ENCODE data around the gene CRYBG1.

- TF ChIP-seq, protein P1, sequence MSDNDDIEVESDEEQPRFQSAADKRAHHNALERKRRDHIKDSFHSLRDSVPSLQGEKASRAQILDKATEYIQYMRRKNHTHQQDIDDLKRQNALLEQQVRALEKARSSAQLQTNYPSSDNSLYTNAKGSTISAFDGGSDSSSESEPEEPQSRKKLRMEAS (IDR thresholded peaks at IDR 0.05; ENCODE audit: low read depth, low read length), result no peak
- TF ChIP-seq, protein P2, sequence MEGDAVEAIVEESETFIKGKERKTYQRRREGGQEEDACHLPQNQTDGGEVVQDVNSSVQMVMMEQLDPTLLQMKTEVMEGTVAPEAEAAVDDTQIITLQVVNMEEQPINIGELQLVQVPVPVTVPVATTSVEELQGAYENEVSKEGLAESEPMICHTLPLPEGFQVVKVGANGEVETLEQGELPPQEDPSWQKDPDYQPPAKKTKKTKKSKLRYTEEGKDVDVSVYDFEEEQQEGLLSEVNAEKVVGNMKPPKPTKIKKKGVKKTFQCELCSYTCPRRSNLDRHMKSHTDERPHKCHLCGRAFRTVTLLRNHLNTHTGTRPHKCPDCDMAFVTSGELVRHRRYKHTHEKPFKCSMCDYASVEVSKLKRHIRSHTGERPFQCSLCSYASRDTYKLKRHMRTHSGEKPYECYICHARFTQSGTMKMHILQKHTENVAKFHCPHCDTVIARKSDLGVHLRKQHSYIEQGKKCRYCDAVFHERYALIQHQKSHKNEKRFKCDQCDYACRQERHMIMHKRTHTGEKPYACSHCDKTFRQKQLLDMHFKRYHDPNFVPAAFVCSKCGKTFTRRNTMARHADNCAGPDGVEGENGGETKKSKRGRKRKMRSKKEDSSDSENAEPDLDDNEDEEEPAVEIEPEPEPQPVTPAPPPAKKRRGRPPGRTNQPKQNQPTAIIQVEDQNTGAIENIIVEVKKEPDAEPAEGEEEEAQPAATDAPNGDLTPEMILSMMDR (IDR thresholded peaks at IDR 0.05 in 2 of 3, conservative IDR thresholded peaks at IDR 0.05 in 1 of 3; ENCODE audit: control insufficient read depth in 2 of 3, extremely low read depth in 1 of 3, insufficient read depth in 1 of 3, low read depth in 3 of 3, low read length in 3 of 3), result no peak
Observed at GRCh38 chr6:106324726-106325335, 35.7 kb upstream of the CRYBG1 start.
